ENCODE data around the gene IFNLR1.

IFNLR1 gene

DNA sequence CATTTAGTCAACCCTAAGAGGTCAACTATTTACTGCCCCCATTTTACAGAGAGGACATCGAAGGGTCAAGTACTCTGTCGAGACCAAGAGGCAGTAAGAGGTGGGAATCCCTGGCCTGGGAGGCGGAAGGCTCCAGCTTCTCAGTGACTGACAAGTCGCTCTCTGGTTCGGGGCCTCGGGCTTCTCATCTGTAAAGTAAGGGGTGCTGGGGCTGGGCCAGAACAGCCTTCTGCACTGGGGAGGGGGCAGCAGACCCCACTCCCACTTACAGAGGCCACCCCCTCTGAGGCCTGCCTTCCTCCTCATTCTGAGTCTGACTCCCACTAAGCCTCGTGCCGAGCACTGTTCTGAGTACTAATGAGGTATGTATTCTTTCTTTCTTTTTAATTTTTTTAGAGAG, 17.0 kb upstream of the IFNLR1 start:
- H3K27me3 ChIP-seq (ENCODE audit: low read depth, low read length) = no peaks in the 10 kb centered on the region
- no peaks in the 10 kb centered on the region for H3K36me3 ChIP-seq (ENCODE audit: control insufficient read depth in 1 of 2, insufficient read depth in 2 of 2, low read length in 2 of 2)
- no peaks in the 10 kb centered on the region for H3K9me3 ChIP-seq (ENCODE audit: control insufficient read depth in 1 of 2, low read length in 2 of 2)
- H3K27ac ChIP-seq (ENCODE audit: low read length) = no peak overlapping the region
- no peak overlapping the region for H3K4me3 ChIP-seq (ENCODE audit: low read depth in 1 of 2, low read length in 2 of 2)
- H3K4me1 ChIP-seq (ENCODE audit: control insufficient read depth in 1 of 2, insufficient read depth in 2 of 2, low read length in 2 of 2) = peaks cover 3% of the 10 kb centered on the region in 2 donors

DNA sequence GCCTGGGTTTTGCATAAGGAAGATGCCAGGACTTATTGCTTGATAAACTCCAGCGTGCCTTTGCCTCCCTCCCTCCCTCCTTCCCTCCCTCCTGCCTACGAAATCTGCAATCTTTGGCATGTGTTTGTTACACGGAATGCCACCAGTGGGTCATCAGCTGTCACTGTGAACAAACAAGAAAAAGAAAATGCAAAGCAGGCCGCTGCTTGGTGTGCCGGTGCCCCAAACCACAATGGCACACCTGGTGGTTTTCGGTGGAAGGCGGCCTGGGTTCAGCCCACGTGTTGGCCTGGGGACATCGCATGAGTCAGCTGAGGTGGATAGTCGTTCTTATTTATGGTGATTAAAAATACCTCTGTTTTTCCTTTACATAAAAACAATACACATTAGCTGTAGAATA, 16.3 kb upstream of the IFNLR1 start:
- no peaks in the 10 kb centered on the region for H3K36me3 ChIP-seq (ENCODE audit: control insufficient read depth in 1 of 2, insufficient read depth in 2 of 2, low read length in 2 of 2)

DNA sequence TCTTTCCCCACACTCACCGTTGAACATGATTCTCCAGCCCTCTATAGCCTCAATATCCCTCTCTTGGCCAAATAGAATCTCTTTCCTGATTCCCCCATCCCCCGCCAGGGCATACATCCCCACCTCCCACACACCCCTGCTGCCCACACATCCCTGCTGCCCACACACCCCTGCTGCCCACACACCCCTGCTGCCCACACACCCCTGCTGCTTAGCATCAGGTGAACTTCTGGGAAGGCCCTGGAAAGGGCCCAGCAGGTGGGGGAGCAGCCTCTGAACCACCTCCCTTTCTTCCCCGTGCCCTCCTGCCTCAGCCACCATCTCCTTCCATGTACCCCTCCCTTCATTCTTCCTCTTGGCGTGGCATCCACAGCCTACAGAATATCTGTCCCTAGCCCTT, 15.9 kb upstream of the IFNLR1 start:
- no peak overlapping the region for H3K27ac ChIP-seq (ENCODE audit: low read length)
- H3K36me3 ChIP-seq (ENCODE audit: control insufficient read depth in 1 of 2, insufficient read depth in 2 of 2, low read length in 2 of 2) = no peaks in the 10 kb centered on the region
- no peak overlapping the region for H3K4me3 ChIP-seq (ENCODE audit: low read depth in 1 of 2, low read length in 2 of 2)
- H3K4me1 ChIP-seq (ENCODE audit: control insufficient read depth in 1 of 2, insufficient read depth in 2 of 2, low read length in 2 of 2) = peaks cover 3% of the 10 kb centered on the region in 2 donors
- H3K27me3 ChIP-seq (ENCODE audit: low read depth, low read length) = no peaks in the 10 kb centered on the region
- no peaks in the 10 kb centered on the region for H3K9me3 ChIP-seq (ENCODE audit: control insufficient read depth in 1 of 2, low read length in 2 of 2)

More for the DNA sequence above, 16.3 kb upstream of the IFNLR1 start:
- Histone ChIP-seq H3K4me3 (ENCODE audit: low read depth in 1 of 2, low read length in 2 of 2) (no peak overlapping the region), H3K27ac (ENCODE audit: low read length) (no peak overlapping the region), H3K4me1 (ENCODE audit: control insufficient read depth in 1 of 2, insufficient read depth in 2 of 2, low read length in 2 of 2) (peaks cover 3% of the 10 kb centered on the region in 2 donors), H3K9me3 (ENCODE audit: control insufficient read depth in 1 of 2, low read length in 2 of 2) (no peaks in the 10 kb centered on the region), H3K27me3 (ENCODE audit: low read depth, low read length) (no peaks in the 10 kb centered on the region)

GRCh38 chr1:24202556-24202955, 15.5 kb upstream of the IFNLR1 start:
- Histone ChIP-seq H3K36me3 (ENCODE audit: control insufficient read depth in 1 of 2, insufficient read depth in 2 of 2, low read length in 2 of 2) (no peaks in the 10 kb centered on the region), H3K4me1 (ENCODE audit: control insufficient read depth in 1 of 2, insufficient read depth in 2 of 2, low read length in 2 of 2) (peaks cover 3% of the 10 kb centered on the region in 2 donors), H3K27ac (ENCODE audit: low read length) (no peak overlapping the region), H3K9me3 (ENCODE audit: control insufficient read depth in 1 of 2, low read length in 2 of 2) (no peaks in the 10 kb centered on the region), H3K27me3 (ENCODE audit: low read depth, low read length) (no peaks in the 10 kb centered on the region), H3K4me3 (ENCODE audit: low read depth in 1 of 2, low read length in 2 of 2) (no peak overlapping the region)

GRCh38 chr1:24201941-24202440, 14.9 kb upstream of the IFNLR1 start:
- no peak overlapping the region for H3K4me3 ChIP-seq (ENCODE audit: low read depth in 1 of 2, low read length in 2 of 2)
- H3K36me3 ChIP-seq (ENCODE audit: control insufficient read depth in 1 of 2, insufficient read depth in 2 of 2, low read length in 2 of 2) = no peaks in the 10 kb centered on the region
- no peaks in the 10 kb centered on the region for H3K27me3 ChIP-seq (ENCODE audit: low read depth, low read length)
- no peaks in the 10 kb centered on the region for H3K9me3 ChIP-seq (ENCODE audit: control insufficient read depth in 1 of 2, low read length in 2 of 2)
- peaks cover 3% of the 10 kb centered on the region in 2 donors for H3K4me1 ChIP-seq (ENCODE audit: control insufficient read depth in 1 of 2, insufficient read depth in 2 of 2, low read length in 2 of 2)
- no peak overlapping the region for H3K27ac ChIP-seq (ENCODE audit: low read length)

DNA sequence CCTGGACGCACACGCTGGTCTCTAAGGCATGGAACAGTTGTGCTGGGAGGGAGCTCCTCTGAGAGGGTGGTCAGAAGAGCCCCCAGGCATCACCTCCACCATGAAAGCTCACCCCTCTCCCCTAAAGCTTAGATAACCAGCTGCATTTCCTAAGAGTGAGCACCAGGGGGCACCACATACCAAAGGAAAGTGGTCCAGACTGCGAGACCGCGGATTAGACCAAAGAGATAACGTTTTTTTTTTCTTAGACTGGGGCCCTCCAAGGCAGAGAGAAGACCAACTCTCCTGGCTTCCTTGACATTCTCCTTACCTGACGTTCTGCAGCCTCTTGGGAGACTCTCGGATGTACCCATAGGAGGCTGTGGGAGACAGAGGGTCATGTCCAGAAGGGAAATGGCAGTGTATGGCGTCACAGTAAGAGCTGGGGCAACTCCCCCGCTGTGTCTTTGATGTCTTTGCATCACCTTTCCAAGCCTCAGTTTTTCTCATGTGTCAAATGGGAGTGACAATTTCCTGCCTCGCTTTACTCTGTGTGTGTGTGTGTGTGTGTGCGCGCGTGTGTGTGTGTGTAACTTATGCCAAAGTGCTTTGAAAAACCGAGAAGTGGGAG, 12.3 kb upstream of the IFNLR1 start:
- Histone ChIP-seq H3K4me3 (ENCODE audit: low read depth in 1 of 2, low read length in 2 of 2) (no peak overlapping the region), H3K27me3 (ENCODE audit: low read depth, low read length) (no peaks in the 10 kb centered on the region), H3K27ac (ENCODE audit: low read length) (no peak overlapping the region), H3K36me3 (ENCODE audit: control insufficient read depth in 1 of 2, insufficient read depth in 2 of 2, low read length in 2 of 2) (no peaks in the 10 kb centered on the region), H3K9me3 (ENCODE audit: control insufficient read depth in 1 of 2, low read length in 2 of 2) (no peaks in the 10 kb centered on the region), H3K4me1 (ENCODE audit: control insufficient read depth in 1 of 2, insufficient read depth in 2 of 2, low read length in 2 of 2) (peaks cover 3% of the 10 kb centered on the region in 2 donors)

GRCh38 chr1:24198766-24199165, 11.7 kb upstream of the IFNLR1 start:
- Histone ChIP-seq H3K36me3 (ENCODE audit: control insufficient read depth in 1 of 2, insufficient read depth in 2 of 2, low read length in 2 of 2) (no peaks in the 10 kb centered on the region), H3K4me3 (ENCODE audit: low read depth in 1 of 2, low read length in 2 of 2) (no peak overlapping the region), H3K9me3 (ENCODE audit: control insufficient read depth in 1 of 2, low read length in 2 of 2) (no peaks in the 10 kb centered on the region), H3K27ac (ENCODE audit: low read length) (no peak overlapping the region), H3K27me3 (ENCODE audit: low read depth, low read length) (no peaks in the 10 kb centered on the region), H3K4me1 (ENCODE audit: control insufficient read depth in 1 of 2, insufficient read depth in 2 of 2, low read length in 2 of 2) (peaks cover 3% of the 10 kb centered on the region in 2 donors)

GRCh38 chr1:24195874-24196273, 8.8 kb upstream of the IFNLR1 start:
- peaks cover 0 to 3% of the 10 kb centered on the region in 2 donors for H3K4me1 ChIP-seq (ENCODE audit: control insufficient read depth in 1 of 2, insufficient read depth in 2 of 2, low read length in 2 of 2)
- no peaks in the 10 kb centered on the region for H3K9me3 ChIP-seq (ENCODE audit: control insufficient read depth in 1 of 2, low read length in 2 of 2)
- H3K27ac ChIP-seq (ENCODE audit: low read length) = no peak overlapping the region
- no peaks in the 10 kb centered on the region for H3K27me3 ChIP-seq (ENCODE audit: low read depth, low read length)
- no peaks in the 10 kb centered on the region for H3K36me3 ChIP-seq (ENCODE audit: control insufficient read depth in 1 of 2, insufficient read depth in 2 of 2, low read length in 2 of 2)
- H3K4me3 ChIP-seq (ENCODE audit: low read depth in 1 of 2, low read length in 2 of 2) = no peak overlapping the region

DNA sequence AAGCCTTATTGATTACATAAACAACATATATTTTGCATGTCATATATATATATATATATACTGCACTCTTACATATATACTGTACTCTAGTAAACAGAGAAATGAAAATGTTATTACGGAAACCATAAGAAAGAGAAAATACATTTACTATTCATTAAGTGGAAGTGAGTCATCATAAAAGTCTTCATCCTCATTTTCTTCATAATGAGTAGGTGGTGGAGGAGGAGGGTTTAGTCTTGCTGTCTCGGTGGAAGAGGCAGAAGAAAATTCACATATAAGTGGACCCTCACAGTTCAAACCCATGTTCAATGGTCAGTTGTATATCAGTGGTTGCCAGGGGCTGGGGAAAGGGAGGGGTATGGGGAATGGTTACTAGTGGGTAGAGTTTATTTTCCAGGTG, 8.0 kb upstream of the IFNLR1 start:
- no peak overlapping the region for H3K27ac ChIP-seq (ENCODE audit: low read length)
- H3K27me3 ChIP-seq (ENCODE audit: low read depth, low read length) = no peaks in the 10 kb centered on the region
- H3K36me3 ChIP-seq (ENCODE audit: control insufficient read depth in 1 of 2, insufficient read depth in 2 of 2, low read length in 2 of 2) = no peaks in the 10 kb centered on the region
- H3K4me1 ChIP-seq (ENCODE audit: control insufficient read depth in 1 of 2, insufficient read depth in 2 of 2, low read length in 2 of 2) = peaks cover 0 to 3% of the 10 kb centered on the region in 2 donors
- no peak overlapping the region for H3K4me3 ChIP-seq (ENCODE audit: low read depth in 1 of 2, low read length in 2 of 2)
- H3K9me3 ChIP-seq (ENCODE audit: control insufficient read depth in 1 of 2, low read length in 2 of 2) = no peaks in the 10 kb centered on the region

DNA sequence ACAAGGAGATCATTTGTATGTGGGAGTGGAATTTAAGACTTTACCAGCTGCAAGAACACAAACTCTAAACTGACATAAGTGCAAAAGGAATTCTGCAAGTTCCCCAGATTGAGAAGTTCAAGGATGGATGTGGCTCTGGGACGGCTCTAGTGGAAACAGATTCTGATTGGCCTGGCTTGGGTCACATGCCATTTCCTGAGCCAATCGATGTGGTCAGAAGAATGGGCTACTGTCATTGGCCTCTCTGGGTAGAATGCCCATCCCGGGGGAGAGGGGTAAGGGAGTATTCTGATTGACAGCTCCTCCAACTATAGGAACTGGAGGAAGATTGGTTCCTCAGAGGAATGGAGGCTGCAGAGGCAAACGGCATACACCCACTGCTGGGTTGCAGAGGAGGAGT, 6.0 kb upstream of the IFNLR1 start:
- no peak overlapping the region for H3K4me3 ChIP-seq (ENCODE audit: low read depth in 1 of 2, low read length in 2 of 2)
- no peaks in the 10 kb centered on the region for H3K4me1 ChIP-seq (ENCODE audit: control insufficient read depth in 1 of 2, insufficient read depth in 2 of 2, low read length in 2 of 2)
- H3K36me3 ChIP-seq (ENCODE audit: control insufficient read depth in 1 of 2, insufficient read depth in 2 of 2, low read length in 2 of 2) = no peaks in the 10 kb centered on the region
- no peaks in the 10 kb centered on the region for H3K9me3 ChIP-seq (ENCODE audit: control insufficient read depth in 1 of 2, low read length in 2 of 2)
- H3K27me3 ChIP-seq (ENCODE audit: low read depth, low read length) = no peaks in the 10 kb centered on the region
- no peak overlapping the region for H3K27ac ChIP-seq (ENCODE audit: low read length)

- peaks cover 0 to 5% of the 10 kb centered on the region in 2 donors for H3K4me1 ChIP-seq (ENCODE audit: control insufficient read depth in 1 of 2, insufficient read depth in 2 of 2, low read length in 2 of 2)
- H3K27me3 ChIP-seq (ENCODE audit: low read depth, low read length) = peaks cover 5% of the 10 kb centered on the region
- no peaks in the 10 kb centered on the region for H3K36me3 ChIP-seq (ENCODE audit: control insufficient read depth in 1 of 2, insufficient read depth in 2 of 2, low read length in 2 of 2)
- no peaks in the 10 kb centered on the region for H3K9me3 ChIP-seq (ENCODE audit: control insufficient read depth in 1 of 2, low read length in 2 of 2)
- H3K4me3 ChIP-seq (ENCODE audit: low read depth in 1 of 2, low read length in 2 of 2) = no peak overlapping the region
- H3K27ac ChIP-seq (ENCODE audit: low read length) = no peak overlapping the region
Measured at GRCh38 chr1:24191860-24192259, 4.8 kb upstream of the IFNLR1 start.

- peaks cover 0 to 5% of the 10 kb centered on the region in 2 donors for H3K4me1 ChIP-seq (ENCODE audit: control insufficient read depth in 1 of 2, insufficient read depth in 2 of 2, low read length in 2 of 2)
- no peaks in the 10 kb centered on the region for H3K36me3 ChIP-seq (ENCODE audit: control insufficient read depth in 1 of 2, insufficient read depth in 2 of 2, low read length in 2 of 2)
- peaks cover 9% of the 10 kb centered on the region for H3K27me3 ChIP-seq (ENCODE audit: low read depth, low read length)
- H3K4me3 ChIP-seq (ENCODE audit: low read depth in 1 of 2, low read length in 2 of 2) = no peak overlapping the region
- no peak overlapping the region for H3K27ac ChIP-seq (ENCODE audit: low read length)
- H3K9me3 ChIP-seq (ENCODE audit: control insufficient read depth in 1 of 2, low read length in 2 of 2) = no peaks in the 10 kb centered on the region
Measured at GRCh38 chr1:24190983-24191461, 3.9 kb upstream of the IFNLR1 start.

All from muscle layer of duodenum (tissue), 2 donors.